Uterus (tissue), 4 donors: ENCODE measurements around the gene DST. TPM values are rescaled to one million over a fixed set of nuclear protein-coding genes. Genes with fewer than 3 reads are reported as not detected.
"Not testable (repeated sequence)": the region's sequence is repeated elsewhere in the genome, so short reads cannot be mapped to it uniquely, and the experiment has no call there.

Experiments used
- DNase-seq, 2 donors: peaks; one replicate each; pipeline ENCODE4 v3.0.0-alpha.2; 2019 to 2020
- H3K27ac ChIP-seq, 2 donors: fragments of 200-600 bp; sonication (generic); 1 replicate in 1 of 2; 2 replicates in 1 of 2; pipeline ENCODE4 v1.5.1; 2016 to 2018
- H3K27me3 ChIP-seq, 2 donors: fragments of 200-600 bp; sonication (generic); one replicate each; pipeline ENCODE4 v1.5.1; 2018 to 2019; ENCODE audit warnings: control low read depth in 1 of 2
- H3K36me3 ChIP-seq, 2 donors: fragments of 200-600 bp; sonication (generic); one replicate each; pipeline ENCODE4 v1.5.1; 2019; ENCODE audit warnings: control low read depth in 1 of 2
- H3K4me1 ChIP-seq, 2 donors: fragments of 200-600 bp; sonication (generic); one replicate each; pipeline ENCODE4 v1.5.1; 2018 to 2019; ENCODE audit warnings: control low read depth in 1 of 2
- H3K4me3 ChIP-seq, 2 donors: fragments of 200-600 bp; sonication (generic); 1 replicate in 1 of 2; 2 replicates in 1 of 2; pipeline ENCODE4 v1.5.1; 2018 to 2019; ENCODE audit warnings: mild to moderate bottlenecking in 1 of 2
- H3K9me3 ChIP-seq, 2 donors: fragments of 200-600 bp; sonication (generic); one replicate each; pipeline ENCODE4 v1.5.1; 2019; ENCODE audit warnings: control low read depth in 1 of 2
- POLR2A ChIP-seq, 2 donors: fragments of 450-650 bp; IDR thresholded peaks; one replicate each; pipeline ENCODE4 v1.6.1; 2016; ENCODE audit warnings: antibody characterized with exemption in 2 of 2, mild to moderate bottlenecking in 1 of 2, moderate library complexity in 1 of 2
- intact Hi-C: fragments of 100-400 bp; cut with DNase I; formaldehyde crosslinking; loops from one replicate; pipeline ENCODE4 v1.15.1; 2023; ENCODE audit warnings: low total_unique reads
- total RNA-seq, 4 donors: library from RNA; depleted of rRNA in 3 of 4; stranded (reverse); fragments of >200 nt in 3 of 4; gene quantifications; one replicate each; pipeline versions ENCODE4 v1.1.0 to v1.2.4, GENCODE V29; 2014 to 2023
- TF ChIP-seq, protein P1 (sequence below), 4 experiments: fragments of 200-600 bp in 2 of 4; fragments of 450-650 bp in 2 of 4; sonication (generic) in 2 of 4; IDR thresholded peaks; one replicate each; pipeline ENCODE4 v1.5.1; 2016 to 2019; ENCODE audit warnings: antibody characterized with exemption in 4 of 4, mild to moderate bottlenecking in 2 of 4, moderate library complexity in 1 of 4
- donor health status: DM: yes; HTN: yes; CAD: no.

The DST gene
- total RNA-seq, 4 donors from 2014 or later: 307 to 809 (median 516) TPM

DNA sequence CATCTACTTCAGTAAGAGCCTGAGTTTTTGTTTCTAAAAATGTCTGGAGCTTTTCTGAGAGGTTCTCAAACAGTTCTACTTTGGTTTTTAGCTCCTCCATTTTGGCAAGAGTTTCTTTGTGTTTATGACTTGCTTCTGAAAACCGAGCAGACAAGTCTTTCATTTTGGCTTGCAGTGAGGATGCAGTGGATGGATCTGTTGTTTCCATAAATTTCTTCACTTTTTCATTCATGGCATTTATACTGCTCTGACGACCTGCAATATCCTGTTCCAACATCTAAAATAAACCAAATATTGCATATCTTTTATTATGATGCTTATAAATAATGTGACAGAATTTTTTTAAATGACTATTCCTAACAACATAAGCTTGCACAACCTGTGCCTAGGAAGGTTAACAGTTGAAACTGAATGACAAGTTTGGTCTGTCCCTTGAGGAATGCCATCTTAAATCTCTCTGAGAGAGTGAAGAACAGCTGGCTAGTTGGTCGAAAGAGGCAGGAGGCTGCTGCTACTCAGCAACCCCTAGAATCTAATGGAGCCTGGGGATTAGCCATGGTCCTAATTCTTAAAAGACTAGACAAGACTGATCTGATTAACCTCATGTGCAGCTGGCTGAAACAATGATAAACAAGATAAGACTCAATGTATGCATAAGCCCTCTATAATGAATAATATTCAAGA lies 69.8 kb downstream of the DST start:
- intact Hi-C loops: no loop called here
- H3K4me3 ChIP-seq: no peak overlapping the region
- TF ChIP-seq, protein P1, sequence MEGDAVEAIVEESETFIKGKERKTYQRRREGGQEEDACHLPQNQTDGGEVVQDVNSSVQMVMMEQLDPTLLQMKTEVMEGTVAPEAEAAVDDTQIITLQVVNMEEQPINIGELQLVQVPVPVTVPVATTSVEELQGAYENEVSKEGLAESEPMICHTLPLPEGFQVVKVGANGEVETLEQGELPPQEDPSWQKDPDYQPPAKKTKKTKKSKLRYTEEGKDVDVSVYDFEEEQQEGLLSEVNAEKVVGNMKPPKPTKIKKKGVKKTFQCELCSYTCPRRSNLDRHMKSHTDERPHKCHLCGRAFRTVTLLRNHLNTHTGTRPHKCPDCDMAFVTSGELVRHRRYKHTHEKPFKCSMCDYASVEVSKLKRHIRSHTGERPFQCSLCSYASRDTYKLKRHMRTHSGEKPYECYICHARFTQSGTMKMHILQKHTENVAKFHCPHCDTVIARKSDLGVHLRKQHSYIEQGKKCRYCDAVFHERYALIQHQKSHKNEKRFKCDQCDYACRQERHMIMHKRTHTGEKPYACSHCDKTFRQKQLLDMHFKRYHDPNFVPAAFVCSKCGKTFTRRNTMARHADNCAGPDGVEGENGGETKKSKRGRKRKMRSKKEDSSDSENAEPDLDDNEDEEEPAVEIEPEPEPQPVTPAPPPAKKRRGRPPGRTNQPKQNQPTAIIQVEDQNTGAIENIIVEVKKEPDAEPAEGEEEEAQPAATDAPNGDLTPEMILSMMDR (IDR thresholded peaks at IDR 0.05): no peak
- no peak for TF ChIP-seq POLR2A (IDR thresholded peaks at IDR 0.05)
- no peaks in the 10 kb centered on the region for H3K9me3 ChIP-seq
- no peaks in the 10 kb centered on the region for H3K36me3 ChIP-seq
- H3K27me3 ChIP-seq: no peaks in the 10 kb centered on the region
- no peak for DNase-seq
- no peaks in the 10 kb centered on the region for H3K4me1 ChIP-seq
- H3K27ac ChIP-seq: peak overlapping the region; percentile 7 to 59

DNA sequence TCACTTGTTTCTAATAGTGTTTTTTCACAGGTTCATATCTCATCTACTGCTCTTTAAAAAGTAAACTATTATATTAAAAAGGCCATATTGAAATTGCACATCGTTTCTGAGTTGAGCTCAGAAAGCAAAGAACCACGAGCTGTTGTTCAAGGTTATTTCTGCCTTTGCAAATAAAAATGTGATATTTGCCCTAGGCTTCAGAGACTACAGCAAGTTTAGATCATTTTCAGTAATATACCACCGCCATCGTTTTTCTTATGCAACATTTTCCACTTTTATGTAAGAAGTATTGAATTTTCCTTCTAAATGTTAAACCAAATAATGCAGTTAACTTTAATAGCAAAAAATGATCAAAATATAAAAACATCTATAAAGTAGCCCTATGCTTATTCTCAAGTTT lies 71.1 kb downstream of the DST start:
- no peaks in the 10 kb centered on the region for H3K36me3 ChIP-seq
- no peaks in the 10 kb centered on the region for H3K9me3 ChIP-seq
- no peaks in the 10 kb centered on the region for H3K27me3 ChIP-seq
- TF ChIP-seq POLR2A (IDR thresholded peaks at IDR 0.05): no peak
- TF ChIP-seq, protein P1 (IDR thresholded peaks at IDR 0.05): no peak
- DNase-seq: no peak
- no peak overlapping the region for H3K4me3 ChIP-seq
- intact Hi-C loops: no loop called here
- H3K4me1 ChIP-seq: no peaks in the 10 kb centered on the region
- H3K27ac ChIP-seq: peak overlapping the region in 1 of 2 donors; percentile 59

DNA sequence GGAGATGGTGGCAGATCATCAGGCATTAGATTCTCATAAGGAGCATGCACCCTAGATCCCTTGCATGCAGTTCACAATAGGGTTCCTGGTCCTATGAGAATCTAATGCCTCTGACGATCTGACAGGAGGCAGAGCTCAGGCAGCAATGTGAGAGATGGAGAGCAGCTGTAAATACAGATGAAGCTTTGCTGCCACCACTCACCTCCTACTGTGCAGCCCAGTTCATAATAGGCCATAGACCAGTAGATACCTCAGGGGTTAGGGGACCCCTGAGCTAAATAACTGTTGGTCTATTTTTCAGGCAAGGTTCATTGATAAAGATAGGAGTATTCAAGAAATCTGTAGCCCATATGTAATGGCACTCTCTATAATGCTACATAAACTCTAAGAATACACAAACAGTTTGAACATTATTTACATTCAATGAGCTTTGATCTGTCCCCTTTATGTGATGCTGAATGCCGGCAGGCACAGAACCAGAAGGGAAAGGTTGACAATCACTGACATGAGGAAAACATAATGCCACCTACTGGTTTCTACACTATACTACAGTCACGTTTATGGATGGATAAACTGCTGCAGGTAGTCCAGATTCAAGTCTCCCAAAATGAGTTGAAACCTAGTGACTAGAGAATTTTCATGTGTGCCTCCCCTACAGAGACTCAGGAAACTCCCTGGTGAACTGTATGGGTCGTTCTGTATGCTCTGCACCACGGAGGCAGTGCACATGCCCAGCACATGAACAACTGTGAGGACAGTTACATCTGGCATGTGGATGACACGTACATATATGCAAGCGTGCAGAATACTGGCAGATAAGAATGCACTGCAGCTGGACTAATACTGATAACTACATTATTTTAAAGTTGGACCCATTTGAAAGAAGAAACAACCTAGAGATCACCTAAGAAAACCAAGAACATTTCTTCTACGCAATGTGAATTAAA lies 72.0 kb downstream of the DST start:
- H3K4me1 ChIP-seq: no peaks in the 10 kb centered on the region
- H3K27me3 ChIP-seq: no peaks in the 10 kb centered on the region
- no peak overlapping the region for H3K4me3 ChIP-seq
- TF ChIP-seq, protein P1 (IDR thresholded peaks at IDR 0.05): peak; percentile 35 to 67 (median 60)
- TF ChIP-seq POLR2A (IDR thresholded peaks at IDR 0.05): no peak
- H3K36me3 ChIP-seq: no peaks in the 10 kb centered on the region
- no peak overlapping the region for H3K27ac ChIP-seq
- intact Hi-C loops: no loop called here
- no peak for DNase-seq
- H3K9me3 ChIP-seq: no peaks in the 10 kb centered on the region

DNA sequence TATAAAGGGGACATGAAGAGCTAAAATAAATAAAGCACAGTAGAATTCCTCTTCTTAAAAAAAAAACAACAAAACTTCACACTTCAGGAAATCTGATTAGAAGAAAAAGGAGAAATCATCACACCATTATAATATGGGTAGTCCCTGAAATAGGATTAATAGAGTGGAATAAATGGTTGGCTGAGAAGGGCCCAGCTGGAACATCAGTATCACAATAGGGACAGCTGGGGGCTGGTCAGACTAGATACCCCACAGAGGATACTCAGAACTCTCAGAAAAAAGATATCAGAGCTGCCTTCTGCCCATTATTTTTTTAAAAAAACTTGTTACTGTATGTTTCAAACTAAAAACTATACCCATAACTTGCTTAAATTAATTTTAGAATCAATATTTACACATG lies 75.2 kb downstream of the DST start:
- no peak for DNase-seq
- Histone ChIP-seq H3K4me3 (no peak overlapping the region), H3K4me1 (no peaks in the 10 kb centered on the region), H3K36me3 (no peaks in the 10 kb centered on the region), H3K9me3 (no peaks in the 10 kb centered on the region), H3K27ac (no peak overlapping the region), H3K27me3 (no peaks in the 10 kb centered on the region)
- TF ChIP-seq, protein P1 (IDR thresholded peaks at IDR 0.05): no peak
- no peak for TF ChIP-seq POLR2A (IDR thresholded peaks at IDR 0.05)
- intact Hi-C loops: no loop called here

DNA sequence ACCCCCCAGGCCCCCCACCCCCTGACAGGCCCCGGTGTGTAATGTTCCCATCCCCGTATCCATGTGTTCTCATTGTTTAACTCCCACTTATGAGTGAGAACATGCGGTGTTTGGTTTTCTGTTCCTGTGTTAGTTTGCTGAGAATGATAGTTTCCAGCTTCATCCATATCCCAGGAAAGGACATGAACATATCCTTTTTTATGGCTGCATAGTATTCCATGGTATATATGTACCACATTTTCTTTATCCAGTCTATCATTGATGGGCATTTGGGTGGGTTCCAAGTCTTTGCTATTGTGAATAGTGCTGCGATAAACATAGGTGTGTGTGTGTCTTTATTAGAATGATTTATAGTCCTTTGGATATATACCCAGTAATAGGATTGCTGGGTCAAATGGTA lies 80.0 kb downstream of the DST start:
- H3K27ac ChIP-seq, H3K9me3 ChIP-seq, H3K36me3 ChIP-seq, intact Hi-C loops, H3K4me1 ChIP-seq, DNase-seq, H3K27me3 ChIP-seq, H3K4me3 ChIP-seq: not testable (repeated sequence)
